ENCODE data around the gene TOMM70.

Gene TOMM70

DNA sequence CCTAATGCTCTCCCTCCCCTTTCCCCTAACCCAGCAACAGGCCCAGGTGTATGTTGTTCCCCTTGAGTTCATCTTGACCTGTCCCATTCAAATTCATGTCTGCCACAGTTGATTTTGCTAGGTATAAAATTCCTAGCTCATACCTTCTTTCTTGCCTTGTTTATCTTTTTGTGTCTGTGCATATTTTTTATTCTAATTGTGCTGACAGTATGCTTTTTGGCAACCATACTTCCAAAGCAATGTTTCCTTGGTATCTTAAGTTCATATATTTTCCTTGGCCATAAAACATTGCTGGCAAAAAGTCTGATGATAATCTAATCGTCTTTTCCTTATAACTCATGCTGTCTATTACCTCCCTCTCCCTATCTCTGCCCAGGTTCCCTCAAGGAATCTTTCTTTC lies 16.0 kb upstream of the TOMM70 start:
- H3K4me3 ChIP-seq, result no peak overlapping the region
- H3K9me3 ChIP-seq (ENCODE audit: low read depth, low read length), result no peaks in the 10 kb centered on the region
- H3K27ac ChIP-seq, result no peak overlapping the region
- no peaks in the 10 kb centered on the region for H3K36me3 ChIP-seq (ENCODE audit: insufficient read depth, low read length)
- no peak for TF ChIP-seq FOXP2 (optimal IDR thresholded peaks at IDR 0.05; ENCODE audit: control extremely low read depth, extremely low read length, insufficient read depth)
- no peak for TF ChIP-seq POLR2AphosphoS5 (IDR thresholded peaks at IDR 0.05; ENCODE audit: borderline replicate concordance, low read depth, low read length)
- no peak for TF ChIP-seq EZH2 (IDR thresholded peaks at IDR 0.05)
- no peak overlapping the region for H3K9ac ChIP-seq (ENCODE audit: insufficient read length)
- DNase-seq (ENCODE audit: low read depth, low spot score), result no peak

DNA sequence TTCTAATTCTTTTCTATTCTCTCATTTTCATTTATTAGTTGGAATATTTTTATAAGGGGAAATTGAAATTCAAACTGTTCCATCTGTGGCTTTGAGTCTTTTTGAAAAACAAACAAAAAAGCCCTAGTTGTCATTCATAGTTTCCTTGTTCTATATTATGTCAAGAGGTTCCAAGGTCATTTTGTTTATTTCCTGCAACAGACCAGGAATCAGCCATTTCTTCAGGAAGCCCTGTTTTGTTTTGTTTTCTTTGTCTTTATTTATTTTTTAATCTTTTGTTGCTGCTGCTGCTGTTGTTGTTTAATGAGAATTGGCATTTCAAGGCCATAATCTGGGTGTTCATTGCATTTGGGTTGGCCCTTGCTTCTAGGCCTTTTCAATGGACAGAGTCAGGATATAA lies 15.3 kb upstream of the TOMM70 start:
- no peak overlapping the region for H3K9ac ChIP-seq (ENCODE audit: insufficient read length)
- no peak for DNase-seq (ENCODE audit: low read depth, low spot score)
- H3K27ac ChIP-seq, result no peak overlapping the region
- no peaks in the 10 kb centered on the region for H3K36me3 ChIP-seq (ENCODE audit: insufficient read depth, low read length)
- H3K4me3 ChIP-seq, result no peak overlapping the region
- H3K9me3 ChIP-seq (ENCODE audit: low read depth, low read length), result no peaks in the 10 kb centered on the region
- TF ChIP-seq EZH2 (IDR thresholded peaks at IDR 0.05) (no peak), FOXP2 (optimal IDR thresholded peaks at IDR 0.05; ENCODE audit: control extremely low read depth, extremely low read length, insufficient read depth) (no peak), POLR2AphosphoS5 (IDR thresholded peaks at IDR 0.05; ENCODE audit: borderline replicate concordance, low read depth, low read length) (no peak)

DNA sequence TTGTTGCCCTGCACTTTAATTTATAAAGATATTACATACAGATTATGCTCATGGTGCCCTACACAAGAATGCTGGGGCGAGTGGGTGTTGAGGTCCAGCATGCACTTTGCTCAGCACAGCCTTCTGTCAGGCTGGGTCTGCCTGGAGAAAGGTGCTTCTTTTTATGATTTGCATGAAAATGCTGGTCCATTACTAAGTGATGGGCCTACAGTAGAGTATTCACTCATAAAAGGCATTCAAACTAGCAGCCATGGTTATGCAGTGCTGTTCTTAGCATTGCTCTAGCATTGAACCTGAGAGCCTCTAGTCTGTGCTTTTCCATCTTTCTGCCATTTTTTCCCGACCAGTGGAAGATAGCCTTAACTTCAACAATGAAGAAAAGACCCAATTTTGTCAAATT lies 12.7 kb upstream of the TOMM70 start:
- H3K27ac ChIP-seq, result no peak overlapping the region
- no peak overlapping the region for H3K4me3 ChIP-seq
- no peak for DNase-seq (ENCODE audit: low read depth, low spot score)
- H3K9me3 ChIP-seq (ENCODE audit: low read depth, low read length), result no peaks in the 10 kb centered on the region; the same call in 1 of the 2 replicates
- no peak for TF ChIP-seq FOXP2 (optimal IDR thresholded peaks at IDR 0.05; ENCODE audit: control extremely low read depth, extremely low read length, insufficient read depth)
- TF ChIP-seq POLR2AphosphoS5 (IDR thresholded peaks at IDR 0.05; ENCODE audit: borderline replicate concordance, low read depth, low read length), result no peak
- TF ChIP-seq EZH2 (IDR thresholded peaks at IDR 0.05), result no peak
- no peaks in the 10 kb centered on the region for H3K36me3 ChIP-seq (ENCODE audit: insufficient read depth, low read length)
- no peak overlapping the region for H3K9ac ChIP-seq (ENCODE audit: insufficient read length)

DNA sequence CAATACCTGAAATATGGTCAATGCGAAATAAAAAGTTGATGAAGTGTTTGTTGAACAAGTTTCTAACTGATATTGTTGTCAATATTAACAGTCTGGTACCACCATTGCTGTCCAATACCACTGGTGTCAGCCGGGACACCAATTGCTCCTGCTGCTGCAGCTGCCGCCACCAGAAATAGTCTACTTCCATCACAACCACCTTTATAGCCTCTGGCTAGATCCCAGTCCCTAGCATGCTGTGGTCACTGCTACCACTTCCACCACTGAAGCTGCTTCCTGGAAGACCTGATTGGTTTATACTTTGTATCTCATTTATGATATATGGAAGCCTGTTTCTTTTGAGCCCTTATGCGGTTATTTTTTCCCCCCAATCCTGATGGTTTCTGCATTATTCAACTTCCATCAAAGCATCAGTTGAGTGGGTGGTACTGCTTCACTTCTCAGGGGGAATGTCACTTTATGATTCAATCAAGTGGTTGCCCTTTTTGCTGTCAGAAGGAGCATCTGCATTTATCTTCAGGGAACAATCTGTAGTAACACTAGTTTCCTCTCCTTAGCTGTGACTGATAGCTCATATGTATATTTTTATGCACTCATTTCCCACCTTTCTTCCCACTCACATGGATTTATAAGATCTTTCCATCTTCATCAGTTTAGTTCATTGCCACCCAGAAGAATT lies 12.2 kb upstream of the TOMM70 start:
- TF ChIP-seq EZH2 (IDR thresholded peaks at IDR 0.05) (no peak), POLR2AphosphoS5 (IDR thresholded peaks at IDR 0.05; ENCODE audit: borderline replicate concordance, low read depth, low read length) (no peak), FOXP2 (optimal IDR thresholded peaks at IDR 0.05; ENCODE audit: control extremely low read depth, extremely low read length, insufficient read depth) (no peak)

DNA sequence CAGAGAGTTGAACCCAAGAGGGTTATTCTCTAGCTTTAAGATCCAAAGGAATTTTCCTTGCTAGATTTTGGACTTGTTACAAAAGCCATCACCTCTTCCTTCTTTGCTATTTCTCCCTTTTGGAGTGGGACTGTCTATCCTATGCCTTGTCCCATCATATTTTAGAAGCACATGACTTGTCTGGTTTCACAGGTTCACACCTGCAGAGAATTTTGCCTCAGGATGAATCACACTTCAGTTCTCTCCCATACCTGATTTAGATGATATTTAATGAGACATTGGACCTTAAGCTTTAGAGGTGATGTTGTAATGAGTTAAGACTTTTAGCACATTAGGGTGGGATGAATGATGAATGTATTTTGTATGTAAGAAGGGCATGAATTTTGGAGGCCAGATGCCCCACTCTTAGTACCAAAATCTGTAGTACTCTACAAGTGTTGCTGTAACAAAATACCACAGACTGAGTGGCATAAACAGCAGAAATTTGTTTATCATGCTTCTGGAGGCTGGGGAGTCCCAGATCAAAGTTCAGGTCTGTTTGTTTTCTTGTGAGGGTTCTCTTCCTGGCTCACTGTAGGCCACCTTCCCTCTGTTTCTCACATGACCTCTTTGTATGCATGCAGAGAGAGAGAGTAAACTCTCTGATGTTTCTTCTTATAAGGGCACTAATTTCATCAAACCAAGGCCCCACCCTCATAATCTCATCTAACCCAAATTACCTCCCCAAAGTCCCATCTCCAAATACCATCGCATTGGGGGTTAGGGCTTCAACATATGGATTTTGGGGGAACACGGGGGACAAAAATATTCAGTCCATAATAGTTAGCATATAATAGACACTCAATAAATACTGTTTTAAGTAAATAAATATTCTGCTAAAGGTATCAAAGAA lies 10.4 kb upstream of the TOMM70 start:
- no peak overlapping the region for H3K27ac ChIP-seq
- H3K36me3 ChIP-seq (ENCODE audit: insufficient read depth, low read length), result no peaks in the 10 kb centered on the region
- DNase-seq (ENCODE audit: low read depth, low spot score), result no peak
- H3K4me3 ChIP-seq, result no peak overlapping the region
- H3K9me3 ChIP-seq (ENCODE audit: low read depth, low read length), result no peaks in the 10 kb centered on the region; the same call in 1 of the 2 replicates
- no peak overlapping the region for H3K9ac ChIP-seq (ENCODE audit: insufficient read length)
- TF ChIP-seq FOXP2 (optimal IDR thresholded peaks at IDR 0.05; ENCODE audit: control extremely low read depth, extremely low read length, insufficient read depth), result no peak
- TF ChIP-seq POLR2AphosphoS5 (IDR thresholded peaks at IDR 0.05; ENCODE audit: borderline replicate concordance, low read depth, low read length), result no peak
- TF ChIP-seq EZH2 (IDR thresholded peaks at IDR 0.05), result no peak

More for the DNA sequence above, 12.2 kb upstream of the TOMM70 start:
- no peak overlapping the region for H3K9ac ChIP-seq (ENCODE audit: insufficient read length)
- no peak for DNase-seq (ENCODE audit: low read depth, low spot score)
- H3K36me3 ChIP-seq (ENCODE audit: insufficient read depth, low read length), result no peaks in the 10 kb centered on the region
- no peaks in the 10 kb centered on the region; the same call in 1 of the 2 replicates for H3K9me3 ChIP-seq (ENCODE audit: low read depth, low read length)
- no peak overlapping the region for H3K27ac ChIP-seq
- H3K4me3 ChIP-seq, result no peak overlapping the region

DNA sequence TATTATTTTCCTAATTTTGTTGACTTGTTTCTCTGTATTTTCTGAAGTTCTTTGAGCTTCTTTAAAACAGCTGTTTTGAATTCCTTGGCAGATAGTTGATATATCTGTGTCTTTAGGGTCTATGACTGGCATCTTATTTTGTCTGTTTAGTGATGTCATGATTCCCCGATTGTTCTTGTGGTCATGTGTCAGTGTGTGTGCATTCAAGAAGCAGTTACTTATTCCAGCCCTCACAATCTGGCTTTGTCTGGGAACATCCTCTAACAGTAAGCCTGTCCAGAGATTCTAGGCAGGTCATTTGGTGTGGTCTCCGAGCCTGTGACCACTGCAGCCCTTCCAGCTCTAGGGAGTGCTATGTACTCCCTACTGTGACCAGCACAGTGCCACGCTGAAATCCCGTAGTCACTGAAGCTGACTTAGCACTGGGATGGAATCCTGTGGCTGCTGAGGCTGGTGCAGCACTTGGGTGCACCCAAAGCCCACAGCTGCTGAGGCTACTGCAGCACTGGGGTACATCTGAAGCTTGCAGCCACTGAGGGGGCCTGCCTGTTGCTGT lies 7.2 kb upstream of the TOMM70 start:
- no peak overlapping the region for H3K27ac ChIP-seq
- H3K4me3 ChIP-seq, result no peak overlapping the region
- H3K9me3 ChIP-seq (ENCODE audit: low read depth, low read length), result no peaks in the 10 kb centered on the region; the same call in 1 of the 2 replicates
- no peaks in the 10 kb centered on the region for H3K36me3 ChIP-seq (ENCODE audit: insufficient read depth, low read length)
- no peak overlapping the region for H3K9ac ChIP-seq (ENCODE audit: insufficient read length)
- no peak for DNase-seq (ENCODE audit: low read depth, low spot score)
- TF ChIP-seq POLR2AphosphoS5 (IDR thresholded peaks at IDR 0.05; ENCODE audit: borderline replicate concordance, low read depth, low read length) (no peak), FOXP2 (optimal IDR thresholded peaks at IDR 0.05; ENCODE audit: control extremely low read depth, extremely low read length, insufficient read depth) (no peak), EZH2 (IDR thresholded peaks at IDR 0.05) (no peak)

DNA sequence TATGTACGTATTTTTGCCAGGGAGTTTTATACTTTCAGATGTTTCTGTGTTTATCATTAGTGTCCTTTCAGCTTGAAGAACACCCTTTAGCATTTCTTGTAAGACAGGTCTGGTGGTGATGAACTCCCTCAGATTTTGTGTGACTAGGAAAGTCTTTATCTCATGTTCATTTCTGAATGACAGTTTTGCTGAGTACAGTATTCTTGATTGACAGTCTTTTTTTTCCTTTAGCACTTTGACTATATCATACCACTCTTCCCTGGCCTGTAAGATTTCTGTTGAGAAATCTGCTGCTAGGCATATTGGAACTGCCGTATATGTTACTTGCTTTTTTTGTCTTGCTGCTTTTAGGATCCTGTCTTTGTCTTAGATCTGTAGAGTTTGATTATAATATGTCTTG lies 6.3 kb upstream of the TOMM70 start:
- Histone ChIP-seq H3K9me3 (ENCODE audit: low read depth, low read length) (no peaks in the 10 kb centered on the region; the same call in 1 of the 2 replicates), H3K36me3 (ENCODE audit: insufficient read depth, low read length) (no peaks in the 10 kb centered on the region), H3K4me3 (no peak overlapping the region), H3K27ac (no peak overlapping the region), H3K9ac (ENCODE audit: insufficient read length) (no peak overlapping the region)
- DNase-seq (ENCODE audit: low read depth, low spot score), result no peak
- no peak for TF ChIP-seq FOXP2 (optimal IDR thresholded peaks at IDR 0.05; ENCODE audit: control extremely low read depth, extremely low read length, insufficient read depth)
- TF ChIP-seq POLR2AphosphoS5 (IDR thresholded peaks at IDR 0.05; ENCODE audit: borderline replicate concordance, low read depth, low read length), result no peak
- no peak for TF ChIP-seq EZH2 (IDR thresholded peaks at IDR 0.05)

DNA sequence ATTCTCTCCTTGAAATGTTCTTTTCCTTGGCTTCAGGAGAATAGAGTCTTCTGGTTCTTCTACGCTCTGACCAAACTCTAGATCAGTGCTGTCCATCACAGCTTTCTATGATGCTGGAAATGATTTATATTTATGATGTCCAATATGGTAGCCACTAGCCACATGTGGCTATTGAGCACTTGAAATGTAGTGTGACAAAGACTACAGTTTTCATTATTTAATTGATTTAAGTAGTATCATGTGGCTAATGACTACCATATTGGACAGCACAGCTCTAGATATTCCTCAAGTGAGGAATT lies 3.3 kb upstream of the TOMM70 start:
- peak overlapping the region; percentile 83 for H3K4me3 ChIP-seq
- TF ChIP-seq FOXP2 (optimal IDR thresholded peaks at IDR 0.05; ENCODE audit: control extremely low read depth, extremely low read length, insufficient read depth), result no peak
- TF ChIP-seq POLR2AphosphoS5 (IDR thresholded peaks at IDR 0.05; ENCODE audit: borderline replicate concordance, low read depth, low read length), result no peak
- no peak for TF ChIP-seq EZH2 (IDR thresholded peaks at IDR 0.05)
- no peak for DNase-seq (ENCODE audit: low read depth, low spot score)
- H3K36me3 ChIP-seq (ENCODE audit: insufficient read depth, low read length), result no peaks in the 10 kb centered on the region
- H3K9me3 ChIP-seq (ENCODE audit: low read depth, low read length), result no peaks in the 10 kb centered on the region; the same call in 1 of the 2 replicates
- H3K27ac ChIP-seq, result peak overlapping the region; percentile 92
- no peak overlapping the region for H3K9ac ChIP-seq (ENCODE audit: insufficient read length)
